GM23338 (cell line): Measurements from ENCODE around the gene IL2.

Experiments
- CTCF ChIP-seq, 2 experiments: fragments of 200-600 bp in 1 of 2; sonication (generic) in 1 of 2; conservative IDR thresholded peaks; 2 replicates each; pipeline versions ENCODE4 v1.5.1 to v1.6.1; 2016 to 2017; ENCODE audit warnings: antibody characterized with exemption in 2 of 2, low read depth in 2 of 2, mild to moderate bottlenecking in 2 of 2, moderate library complexity in 1 of 2
- EZH2 ChIP-seq: fragments of 200-600 bp; sonication (generic); IDR thresholded peaks from one replicate; pipeline ENCODE4 v1.8.0; 2017; ENCODE audit warnings: antibody characterized with exemption, mild to moderate bottlenecking, low read depth; ENCODE audit not compliant: unreplicated experiment
- POLR2AphosphoS5 ChIP-seq: IDR thresholded peaks from 2 replicates; pipeline ENCODE4 v1.6.1; 2016; ENCODE audit warnings: antibody characterized with exemption, low read depth
- REST ChIP-seq: IDR thresholded peaks from one replicate; pipeline ENCODE4 v1.6.1; 2018; ENCODE audit warnings: antibody characterized with exemption; ENCODE audit not compliant: unreplicated experiment
- ZNF114 ChIP-seq: fragments of 250-450 bp; sonication (Bioruptor Pico); IDR thresholded peaks from 2 replicates; pipeline ENCODE4 v1.5.0; 2020; ENCODE audit warnings: mild to moderate bottlenecking, moderate library complexity

- TF ChIP-seq ZNF114 (CRISPR knock-in tag) (no peak), CTCF (conservative IDR thresholded peaks at IDR 0.05; ENCODE audit: low read depth in 2 of 2) (no peak), REST (no peak), EZH2 (no peak), POLR2AphosphoS5 (no peak)
Observed at GRCh38 chr4:122489061-122489460, 32.5 kb upstream of the IL2 start.
